HG03139 (cell line): ENCODE data around the gene ADAMTSL1.

Experiments
- ATAC-seq: cut with Tn5 transposase; IDR thresholded peaks from one replicate; pipeline ENCODE4 v1.9.1; 2021; ENCODE audit not compliant: unreplicated experiment

ADAMTSL1 gene

GRCh38 chr9:18692268-18692667, 218.3 kb downstream of the ADAMTSL1 start:
- ATAC-seq: no peak

GRCh38 chr9:18692962-18693361, 219.0 kb downstream of the ADAMTSL1 start:
- ATAC-seq: no peak

- no peak for ATAC-seq
Observed at GRCh38 chr9:18694959-18695668, 221.2 kb downstream of the ADAMTSL1 start.

GRCh38 chr9:18698992-18699391, 225.0 kb downstream of the ADAMTSL1 start:
- ATAC-seq: no peak

GRCh38 chr9:18699764-18700163, 225.8 kb downstream of the ADAMTSL1 start:
- no peak for ATAC-seq

GRCh38 chr9:18700714-18701113, 226.8 kb downstream of the ADAMTSL1 start:
- ATAC-seq: no peak

GRCh38 chr9:18703151-18703900, 229.4 kb downstream of the ADAMTSL1 start:
- ATAC-seq: no peak

GRCh38 chr9:18703901-18704379, 230.0 kb downstream of the ADAMTSL1 start:
- ATAC-seq: no peak

GRCh38 chr9:18705796-18706392, 231.9 kb downstream of the ADAMTSL1 start:
- ATAC-seq: no peak

- no peak for ATAC-seq
Observed at GRCh38 chr9:18706648-18707047, 232.7 kb downstream of the ADAMTSL1 start.

GRCh38 chr9:18707061-18707461, 233.1 kb downstream of the ADAMTSL1 start:
- ATAC-seq: no peak

GRCh38 chr9:18707489-18708205, 233.7 kb downstream of the ADAMTSL1 start:
- no peak for ATAC-seq

- no peak for ATAC-seq
Observed at GRCh38 chr9:18708429-18708828, 234.5 kb downstream of the ADAMTSL1 start.

GRCh38 chr9:18710065-18710464, 236.1 kb downstream of the ADAMTSL1 start:
- no peak for ATAC-seq

GRCh38 chr9:18717759-18718158, 243.8 kb downstream of the ADAMTSL1 start:
- ATAC-seq: no peak

- ATAC-seq: no peak
Observed at GRCh38 chr9:18718393-18718792, 244.4 kb downstream of the ADAMTSL1 start.

GRCh38 chr9:18718932-18719331, 245.0 kb downstream of the ADAMTSL1 start:
- no peak for ATAC-seq

- no peak for ATAC-seq
Observed at GRCh38 chr9:18720691-18721090, 246.7 kb downstream of the ADAMTSL1 start.

GRCh38 chr9:18721267-18721994, 247.5 kb downstream of the ADAMTSL1 start:
- ATAC-seq: no peak

- ATAC-seq: no peak
Observed at GRCh38 chr9:18721995-18722310, 248.0 kb downstream of the ADAMTSL1 start.

- ATAC-seq: no peak
Observed at GRCh38 chr9:18722882-18723281, 248.9 kb downstream of the ADAMTSL1 start.
